DOHH2 (cell line): ENCODE data around the gene BDH1.

ENCODE experiments used
- CTCF ChIP-seq: fragments of 200-600 bp; sonication (generic); IDR thresholded peaks from one replicate; pipeline ENCODE4 v1.5.1; 2014; ENCODE audit warnings: antibody characterized with exemption, mild to moderate bottlenecking, low read depth, low read length; ENCODE audit not compliant: poor library complexity, severe bottlenecking
- EZH2phosphoT487 ChIP-seq: fragments of 200-600 bp; sonication (generic); IDR thresholded peaks from 2 replicates; pipeline ENCODE4 v1.6.1; 2017; ENCODE audit warnings: borderline replicate concordance, mild to moderate bottlenecking, antibody characterized with exemption, low read length, moderate library complexity, mixed read lengths

GRCh38 chr3:197499427-197499826 lies 56.3 kb downstream of the BDH1 start:
- TF ChIP-seq CTCF (no peak), EZH2phosphoT487 (no peak)
